Fibroblast of mammary gland (primary cell): ENCODE results near the gene NKX3-2.

Experiments
- DNase-seq: peaks from one replicate; pipeline ENCODE4 v3.0.0-alpha.2; 2010; ENCODE audit warnings: low read depth
- H3K4me3 ChIP-seq: 2 replicates; pipeline ENCODE4 v1.5.1; 2011; ENCODE audit warnings: low read depth, mild to moderate bottlenecking, low read length, moderate library complexity; ENCODE audit not compliant: control insufficient read depth
- CTCF ChIP-seq: conservative IDR thresholded peaks from 2 replicates; pipeline ENCODE4 v1.5.1; 2011; ENCODE audit warnings: low read depth, low read length, inconsistent platforms; ENCODE audit not compliant: control insufficient read depth, insufficient read depth

Gene NKX3-2

GRCh38 chr4:13522282-13523104, 21.8 kb downstream of the NKX3-2 start:
- no peak for TF ChIP-seq CTCF
- no peak overlapping the region for H3K4me3 ChIP-seq
- no peak for DNase-seq

- TF ChIP-seq CTCF = no peak
- no peak for DNase-seq
These were observed 23.3 kb downstream of the NKX3-2 start for GRCh38 chr4:13521047-13521446.

GRCh38 chr4:13516315-13516860, 27.9 kb downstream of the NKX3-2 start:
- H3K4me3 ChIP-seq = no peak overlapping the region
- no peak for DNase-seq
- TF ChIP-seq CTCF = no peak

More at GRCh38 chr4:13521047-13521446, 23.3 kb downstream of the NKX3-2 start:
- H3K4me3 ChIP-seq = no peak overlapping the region

DNA sequence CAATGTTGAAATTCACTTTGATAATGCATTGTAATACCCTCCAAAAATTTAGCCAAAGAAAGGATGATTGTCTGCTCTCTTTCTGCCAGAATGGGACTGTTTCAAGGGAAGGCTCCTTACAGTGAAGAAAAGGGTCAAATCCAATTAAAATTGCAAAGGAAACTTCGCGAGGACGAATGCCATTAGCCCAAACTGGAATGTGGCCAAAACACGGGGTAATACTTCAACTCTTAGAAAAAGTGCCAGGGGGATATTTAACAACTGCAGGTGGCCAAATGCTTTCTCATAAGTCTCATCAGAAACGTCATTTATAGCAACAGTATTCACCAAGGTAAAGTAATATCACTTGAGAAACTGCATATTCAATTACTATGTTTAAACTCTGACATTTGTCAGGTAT, 29.0 kb downstream of the NKX3-2 start:
- TF ChIP-seq CTCF = no peak
- no peak for DNase-seq

GRCh38 chr4:13514722-13515121, 29.6 kb downstream of the NKX3-2 start:
- no peak for DNase-seq
- no peak overlapping the region for H3K4me3 ChIP-seq
- TF ChIP-seq CTCF = no peak

More for the DNA sequence above, 29.0 kb downstream of the NKX3-2 start:
- H3K4me3 ChIP-seq = no peak overlapping the region

DNA sequence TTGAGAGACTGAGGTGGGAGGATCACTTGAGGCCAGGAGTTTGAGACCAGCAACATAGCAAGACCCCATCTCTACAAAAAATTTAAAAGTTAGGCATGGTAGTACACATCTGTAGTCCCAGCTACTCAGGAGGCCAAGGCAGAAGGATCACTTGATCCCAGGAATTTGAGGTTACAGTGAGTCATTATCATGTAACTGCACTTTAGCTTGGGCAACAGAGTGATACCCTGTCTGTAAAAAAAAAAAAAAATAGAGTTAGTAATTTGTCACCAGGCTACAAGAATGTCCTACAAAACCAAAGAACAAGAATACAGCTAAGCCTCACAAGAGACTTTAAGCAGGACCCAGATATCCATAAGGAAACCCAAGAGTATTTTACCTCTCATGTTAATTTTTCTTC, 33.2 kb downstream of the NKX3-2 start:
- no peak overlapping the region for H3K4me3 ChIP-seq
- TF ChIP-seq CTCF = no peak
- peak; percentile 23 for DNase-seq
